Spleen (tissue), 7 donors: ENCODE measurements around the gene RHNO1.
A peak's percentile ranks its signal among the peaks of the same experiment; 100 is the strongest.

Experiments
- POLR2A ChIP-seq, 3 donors: fragments of 450-650 bp; IDR thresholded peaks; one replicate each; pipeline ENCODE4 v1.5.1; 2017; ENCODE audit warnings: antibody characterized with exemption in 3 of 3, mild to moderate bottlenecking in 1 of 3
- POLR2AphosphoS5 ChIP-seq, 3 donors: sonication (generic); formaldehyde crosslinking; IDR thresholded peaks; one replicate each; pipeline ENCODE4 v1.5.1; 2017; ENCODE audit warnings: antibody characterized with exemption in 3 of 3
- TF ChIP-seq, protein P1 (sequence below), 11 experiments: fragments of 200-600 bp in 7 of 11; fragments of 450-650 bp in 4 of 11; sonication (generic) in 4 of 11; IDR thresholded peaks in 8 of 11; conservative IDR thresholded peaks in 3 of 11; 1 replicate in 7 of 11; 2 replicates in 4 of 11; pipeline versions ENCODE4 v1.4.0 to v1.8.0; 2016 to 2021; ENCODE audit warnings: antibody characterized with exemption in 11 of 11, inconsistent platforms in 4 of 11, mild to moderate bottlenecking in 1 of 11
- donor health status: DM: no; HTN: no; CAD: no; lungs with moderate emphysema.
- donor health status: DM: no; HTN: no; CAD: no.
- donor health status: DM: no; HTN: no; CAD: no.

DNA sequence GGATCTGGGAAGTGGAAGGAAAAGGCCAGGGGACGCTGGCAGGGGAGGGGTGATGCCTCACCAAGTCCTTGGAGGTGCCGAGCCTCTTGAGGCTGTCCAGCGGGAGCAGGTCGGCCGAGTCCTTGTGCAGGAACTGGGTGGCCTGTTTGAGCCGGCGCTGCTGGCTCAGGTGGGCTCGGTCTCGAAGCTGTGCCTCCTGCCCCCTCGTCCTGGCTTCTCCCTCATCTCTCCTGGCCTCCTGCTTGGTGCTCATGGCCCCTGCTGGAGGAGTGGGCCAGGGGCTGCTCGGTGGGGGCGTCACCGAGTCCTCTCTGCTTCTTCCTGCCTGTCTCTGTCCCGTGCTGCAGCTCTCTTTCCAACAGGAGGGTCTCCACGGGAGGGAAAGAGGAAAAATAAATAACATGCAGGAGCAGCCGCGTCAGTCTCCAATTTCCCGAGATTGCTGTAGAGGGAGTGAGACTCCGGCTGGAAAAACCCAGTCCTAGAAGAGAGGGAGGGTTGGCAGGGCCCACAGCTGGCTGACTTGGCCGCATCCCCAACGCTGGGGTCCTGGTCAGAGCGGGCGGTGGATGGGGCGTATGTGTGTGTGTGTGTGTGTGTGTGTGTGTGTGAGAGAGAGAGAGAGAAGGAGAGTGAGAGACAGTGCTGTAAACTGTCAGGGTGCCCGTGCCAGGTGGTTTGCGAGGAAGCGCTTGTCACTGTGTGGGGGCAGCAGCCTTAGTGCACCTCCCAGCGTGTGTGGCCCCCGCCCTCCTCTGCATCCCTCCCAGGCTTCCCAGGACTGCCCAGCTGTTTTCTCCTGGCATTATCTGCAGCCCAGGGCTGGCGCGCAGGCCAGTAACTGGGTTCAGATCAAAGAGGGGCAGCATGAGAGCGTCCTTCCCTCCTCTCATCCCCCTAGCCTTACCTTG is 42.2 kb upstream of the RHNO1 start, which contains the start of gene NRIP2:
- TF ChIP-seq POLR2A (IDR thresholded peaks at IDR 0.05) (no peak), POLR2AphosphoS5 (IDR thresholded peaks at IDR 0.05) (peak in 2 of 3 donors; percentile 41 to 61)
- TF ChIP-seq, protein P1, sequence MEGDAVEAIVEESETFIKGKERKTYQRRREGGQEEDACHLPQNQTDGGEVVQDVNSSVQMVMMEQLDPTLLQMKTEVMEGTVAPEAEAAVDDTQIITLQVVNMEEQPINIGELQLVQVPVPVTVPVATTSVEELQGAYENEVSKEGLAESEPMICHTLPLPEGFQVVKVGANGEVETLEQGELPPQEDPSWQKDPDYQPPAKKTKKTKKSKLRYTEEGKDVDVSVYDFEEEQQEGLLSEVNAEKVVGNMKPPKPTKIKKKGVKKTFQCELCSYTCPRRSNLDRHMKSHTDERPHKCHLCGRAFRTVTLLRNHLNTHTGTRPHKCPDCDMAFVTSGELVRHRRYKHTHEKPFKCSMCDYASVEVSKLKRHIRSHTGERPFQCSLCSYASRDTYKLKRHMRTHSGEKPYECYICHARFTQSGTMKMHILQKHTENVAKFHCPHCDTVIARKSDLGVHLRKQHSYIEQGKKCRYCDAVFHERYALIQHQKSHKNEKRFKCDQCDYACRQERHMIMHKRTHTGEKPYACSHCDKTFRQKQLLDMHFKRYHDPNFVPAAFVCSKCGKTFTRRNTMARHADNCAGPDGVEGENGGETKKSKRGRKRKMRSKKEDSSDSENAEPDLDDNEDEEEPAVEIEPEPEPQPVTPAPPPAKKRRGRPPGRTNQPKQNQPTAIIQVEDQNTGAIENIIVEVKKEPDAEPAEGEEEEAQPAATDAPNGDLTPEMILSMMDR (IDR thresholded peaks at IDR 0.05 in 8 of 11, conservative IDR thresholded peaks at IDR 0.05 in 3 of 11), result peak in 1 of 11 experiments; percentile 12
